ENCODE data around the gene SCN9A. TPM values are rescaled to one million over a fixed set of nuclear protein-coding genes. Genes with fewer than 3 reads are reported as not detected.

SCN9A gene
- total and polyA plus RNA-seq, 2 donors (not counting 1 experiment from before 2014, with no cell fraction given), result not detected

- no peak for ATAC-seq (ENCODE audit: low read depth)
- CTCF ChIA-PET, result no interaction called here
These were observed 17.3 kb upstream of the SCN9A start for GRCh38 chr2:166393008-166393407.

GRCh38 chr2:166388481-166389070, 12.8 kb upstream of the SCN9A start:
- Mint-ChIP-seq H3K27me3 (no peaks in the 10 kb centered on the region), H3K9me3 (ENCODE audit: insufficient read depth) (no peaks in the 10 kb centered on the region), H3K27ac (no peak overlapping the region), H3K4me3 (no peak overlapping the region), H3K4me1 (no peaks in the 10 kb centered on the region)
- Histone ChIP-seq H3K27ac (ENCODE audit: low read length in 2 of 2) (no peak overlapping the region), H3K4me1 (ENCODE audit: control insufficient read depth in 2 of 2, insufficient read depth in 2 of 2, low read length in 2 of 2) (no peaks in the 10 kb centered on the region), H3K9me3 (ENCODE audit: control extremely low read depth in 1 of 3, control insufficient read depth in 2 of 3, insufficient read depth in 1 of 3, low read length in 2 of 3) (no peaks in the 10 kb centered on the region), H3K27me3 (replicated peaks in 1 of 4; ENCODE audit: control extremely low read depth in 1 of 4, control insufficient read depth in 3 of 4, insufficient read depth in 4 of 4, low read length in 3 of 4) (no peaks in the 10 kb centered on the region), H3K9ac (ENCODE audit: low read length) (no peak overlapping the region), H3K4me3 (ENCODE audit: control extremely low read depth in 1 of 5, extremely low read depth in 1 of 5, insufficient read depth in 1 of 5, low read depth in 2 of 5, low read length in 4 of 5) (no peak overlapping the region), H3K36me3 (replicated peaks in 1 of 2; ENCODE audit: control extremely low read depth in 1 of 2, control insufficient read depth in 1 of 2, extremely low read depth in 1 of 2, insufficient read depth in 2 of 2, low read length in 1 of 2) (no peaks in the 10 kb centered on the region), H4K20me1 (ENCODE audit: control insufficient read depth, insufficient read depth, low read length, poor library complexity, severe bottlenecking) (no peaks in the 10 kb centered on the region), H3K4me2 (replicated peaks; ENCODE audit: low read depth, low read length, poor library complexity, severe bottlenecking) (no peak overlapping the region), H2AFZ (ENCODE audit: insufficient read depth, low read depth, low read length, poor library complexity, severe bottlenecking) (no peak overlapping the region), H3K79me2 (ENCODE audit: control insufficient read depth, insufficient read depth, low read length) (no peaks in the 10 kb centered on the region)
- DNase-seq, result no peak
- ChIA-PET CTCF (no interaction called here), POLR2A (no interaction called here)
- no peak for TF ChIP-seq EZH2 (IDR thresholded peaks at IDR 0.05; ENCODE audit: borderline replicate concordance, insufficient read depth, low read depth, low read length, poor library complexity, severe bottlenecking)
- no peak for TF ChIP-seq CTCF (IDR thresholded peaks at IDR 0.05)
- intact Hi-C loops (cut with micrococcal nuclease), result no loop called here
- ATAC-seq (ENCODE audit: low read depth), result no peak
- 67% methylated on average over 1 of the region's 3 CpGs for WGBS (ENCODE audit: insufficient coverage)

More at GRCh38 chr2:166393008-166393407, 17.3 kb upstream of the SCN9A start:
- no peak overlapping the region for H3K4me3 ChIP-seq (ENCODE audit: control extremely low read depth in 1 of 5, extremely low read depth in 1 of 5, insufficient read depth in 1 of 5, low read depth in 2 of 5, low read length in 4 of 5)
- H3K4me1 ChIP-seq (ENCODE audit: control insufficient read depth in 2 of 2, insufficient read depth in 2 of 2, low read length in 2 of 2), result no peaks in the 10 kb centered on the region
- Mint-ChIP-seq H3K27ac (no peak overlapping the region), H3K4me3 (no peak overlapping the region), H3K27me3 (no peaks in the 10 kb centered on the region), H3K4me1 (no peaks in the 10 kb centered on the region), H3K9me3 (ENCODE audit: insufficient read depth) (no peaks in the 10 kb centered on the region)
- no peak overlapping the region for H3K4me2 ChIP-seq (replicated peaks; ENCODE audit: low read depth, low read length, poor library complexity, severe bottlenecking)
- no peak overlapping the region for H3K27ac ChIP-seq (ENCODE audit: low read length in 2 of 2)
- TF ChIP-seq EZH2 (IDR thresholded peaks at IDR 0.05; ENCODE audit: borderline replicate concordance, insufficient read depth, low read depth, low read length, poor library complexity, severe bottlenecking) (no peak), CTCF (IDR thresholded peaks at IDR 0.05) (no peak)
- intact Hi-C loops (cut with micrococcal nuclease), result no loop called here
- H3K36me3 ChIP-seq (replicated peaks in 1 of 2; ENCODE audit: control extremely low read depth in 1 of 2, control insufficient read depth in 1 of 2, extremely low read depth in 1 of 2, insufficient read depth in 2 of 2, low read length in 1 of 2), result no peaks in the 10 kb centered on the region
- no peaks in the 10 kb centered on the region for H4K20me1 ChIP-seq (ENCODE audit: control insufficient read depth, insufficient read depth, low read length, poor library complexity, severe bottlenecking)
- no peak for DNase-seq
- no peak overlapping the region for H3K9ac ChIP-seq (ENCODE audit: low read length)
- POLR2A ChIA-PET, result no interaction called here
- WGBS (ENCODE audit: insufficient coverage), result 80% methylated on average over 1 of the region's 3 CpGs
- H2AFZ ChIP-seq (ENCODE audit: insufficient read depth, low read depth, low read length, poor library complexity, severe bottlenecking), result no peak overlapping the region
- H3K27me3 ChIP-seq (replicated peaks in 1 of 4; ENCODE audit: control extremely low read depth in 1 of 4, control insufficient read depth in 3 of 4, insufficient read depth in 4 of 4, low read length in 3 of 4), result no peaks in the 10 kb centered on the region
- no peaks in the 10 kb centered on the region for H3K79me2 ChIP-seq (ENCODE audit: control insufficient read depth, insufficient read depth, low read length)
- no peaks in the 10 kb centered on the region for H3K9me3 ChIP-seq (ENCODE audit: control extremely low read depth in 1 of 3, control insufficient read depth in 2 of 3, insufficient read depth in 1 of 3, low read length in 2 of 3)
